ENCODE data around the gene LDHAL6A.
"Not testable (repeated sequence)": the region's sequence is repeated elsewhere in the genome, so short reads cannot be mapped to it uniquely, and the experiment has no call there.

LDHAL6A gene

GRCh38 chr11:18455686-18456372 lies at the start of gene LDHAL6A:
Gene LDHAL6A (plus strand): TSS chr11:18455856. CDS start chr11:18456681, 825 bp downstream.
- no peak for DNase-seq

GRCh38 chr11:18407400-18407799 lies 48.3 kb upstream of the LDHAL6A start:
- not testable (repeated sequence) for DNase-seq

- no peak for DNase-seq
Observed at GRCh38 chr11:18408558-18409291, 46.9 kb upstream of the LDHAL6A start.

- DNase-seq: no peak
Observed at GRCh38 chr11:18416459-18416858, 39.2 kb upstream of the LDHAL6A start.

GRCh38 chr11:18419040-18419439 lies 36.6 kb upstream of the LDHAL6A start:
- no peak for DNase-seq

- no peak for DNase-seq
Observed at GRCh38 chr11:18420067-18420466, 35.6 kb upstream of the LDHAL6A start.

GRCh38 chr11:18427240-18427639 lies 28.4 kb upstream of the LDHAL6A start:
- no peak for DNase-seq

GRCh38 chr11:18429332-18429731 lies 26.3 kb upstream of the LDHAL6A start:
- no peak for DNase-seq

GRCh38 chr11:18438691-18439090 lies 17.0 kb upstream of the LDHAL6A start:
- no peak for DNase-seq

GRCh38 chr11:18449251-18449650 lies 6.4 kb upstream of the LDHAL6A start:
- no peak for DNase-seq

- DNase-seq: no peak
Observed at GRCh38 chr11:18452927-18453326, 2.7 kb upstream of the LDHAL6A start.

- no peak for DNase-seq
Observed at GRCh38 chr11:18457450-18457849, 1.8 kb downstream of the LDHAL6A start.

GRCh38 chr11:18459634-18460033 lies 4.0 kb downstream of the LDHAL6A start:
- no peak for DNase-seq

GRCh38 chr11:18461909-18462308 lies 6.3 kb downstream of the LDHAL6A start:
- DNase-seq: no peak

- DNase-seq: no peak
Observed at GRCh38 chr11:18463439-18463838, 7.8 kb downstream of the LDHAL6A start.

GRCh38 chr11:18466402-18466801 lies 10.7 kb downstream of the LDHAL6A start:
- no peak for DNase-seq

- no peak for DNase-seq
Observed at GRCh38 chr11:18468059-18468458, 12.4 kb downstream of the LDHAL6A start.

- DNase-seq: no peak
Observed at GRCh38 chr11:18468961-18469360, 13.3 kb downstream of the LDHAL6A start.

- no peak for DNase-seq
Observed at GRCh38 chr11:18471995-18472394, 16.3 kb downstream of the LDHAL6A start.

- DNase-seq: no peak
Observed at GRCh38 chr11:18472587-18472986, 16.9 kb downstream of the LDHAL6A start.

GRCh38 chr11:18479063-18479462 lies 23.4 kb downstream of the LDHAL6A start:
- no peak for DNase-seq

- DNase-seq: no peak
Observed at GRCh38 chr11:18485913-18486528, 30.4 kb downstream of the LDHAL6A start.

GRCh38 chr11:18490319-18490718 lies 34.7 kb downstream of the LDHAL6A start:
- no peak for DNase-seq

All from SHP77 treated with DMSO at 0.1 percent for 48 hours (cell line).